OCI-LY3 (cell line): Measurements from ENCODE around the gene SERPINF2.

Source experiments
- H2AFZ ChIP-seq: fragments of 200-600, 300-600 bp; shearing (Covaris generic); 2 replicates; pipeline ENCODE4 v1.6.0; 2014; ENCODE audit warnings: antibody characterized with exemption, low read depth, low read length
- H3K27ac ChIP-seq: fragments of 200-600, 300-600 bp; sonication (generic); 2 replicates; pipeline ENCODE4 v1.5.1; 2014; ENCODE audit warnings: mild to moderate bottlenecking, low read length, moderate library complexity, mixed read lengths
- H3K27me3 ChIP-seq: fragments of 200-600, 300-600 bp; sonication (generic); 2 replicates; pipeline ENCODE4 v1.6.1; 2014; ENCODE audit warnings: low read depth, low read length, mixed read lengths
- H3K36me3 ChIP-seq: fragments of 200-600, 300-600 bp; sonication (generic); replicated peaks from 2 replicates; pipeline ENCODE3; 2014; ENCODE audit warnings: low read depth, low read length, mixed read lengths
- H3K4me1 ChIP-seq: fragments of 300-600, 200-600 bp; sonication (generic); 2 replicates; pipeline ENCODE4 v1.6.1; 2014; ENCODE audit warnings: low read length, mixed read lengths
- H3K4me2 ChIP-seq: fragments of 200-600, 300-600 bp; sonication (generic); 2 replicates; pipeline ENCODE4 v1.6.1; 2014; ENCODE audit warnings: low read length, mixed read lengths
- H3K4me3 ChIP-seq: fragments of 300-600, 200-600 bp; sonication (generic); 2 replicates; pipeline ENCODE4 v1.5.1; 2014; ENCODE audit warnings: antibody characterized with exemption, mild to moderate bottlenecking, low read length, moderate library complexity
- H3K79me2 ChIP-seq: fragments of 300-600, 200-600 bp; shearing (Covaris generic); 2 replicates; pipeline ENCODE4 v1.6.1; 2014; ENCODE audit warnings: mild to moderate bottlenecking, low read length, mixed read lengths
- H3K9ac ChIP-seq: fragments of 300-600, 200-600 bp; shearing (Covaris generic); 2 replicates; pipeline ENCODE4 v1.6.0; 2014; ENCODE audit warnings: mild to moderate bottlenecking, low read length, moderate library complexity
- H3K9me3 ChIP-seq: fragments of 200-600, 300-600 bp; shearing (Covaris generic); 2 replicates; pipeline ENCODE4 v1.6.1; 2014; ENCODE audit warnings: low read length, mixed read lengths; ENCODE audit not compliant: insufficient read depth
- H4K20me1 ChIP-seq: fragments of 200-600, 300-600 bp; sonication (generic); 2 replicates; pipeline ENCODE4 v1.6.1; 2016; ENCODE audit warnings: low read length, mixed read lengths; ENCODE audit not compliant: insufficient read depth
- EZH2phosphoT487 ChIP-seq: fragments of 200-600 bp; shearing (Covaris generic); IDR thresholded peaks from 2 replicates; pipeline ENCODE4 v1.6.1; 2018; ENCODE audit warnings: antibody characterized with exemption, mixed run types, low read depth
- TF ChIP-seq, protein P1 (sequence below): fragments of 200-600, 300-600 bp; sonication (generic); IDR thresholded peaks from 2 replicates; pipeline ENCODE4 v1.5.1; 2014; ENCODE audit warnings: antibody characterized with exemption, low read length, low read depth

SERPINF2 gene

DNA sequence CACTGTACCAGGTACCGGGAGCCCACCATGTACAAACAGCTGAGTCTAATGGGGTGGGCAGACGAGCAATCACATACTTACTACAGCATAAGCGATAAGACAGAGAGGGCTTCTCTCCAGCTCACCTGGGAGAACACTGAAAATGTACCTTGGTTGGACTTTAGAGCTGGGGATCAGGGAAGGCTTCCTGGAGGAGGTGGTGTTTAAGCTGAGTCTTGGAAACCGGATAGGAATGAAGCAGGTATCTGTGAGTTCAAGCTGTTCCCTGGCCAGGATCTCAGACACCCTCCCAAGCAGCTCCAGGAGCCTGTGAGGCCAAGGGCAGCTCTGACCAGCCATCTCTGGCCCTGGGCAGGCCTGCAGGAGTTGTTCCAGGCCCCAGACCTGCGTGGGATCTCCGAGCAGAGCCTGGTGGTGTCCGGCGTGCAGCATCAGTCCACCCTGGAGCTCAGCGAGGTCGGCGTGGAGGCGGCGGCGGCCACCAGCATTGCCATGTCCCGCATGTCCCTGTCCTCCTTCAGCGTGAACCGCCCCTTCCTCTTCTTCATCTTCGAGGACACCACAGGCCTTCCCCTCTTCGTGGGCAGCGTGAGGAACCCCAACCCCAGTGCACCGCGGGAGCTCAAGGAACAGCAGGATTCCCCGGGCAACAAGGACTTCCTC is 11.2 kb downstream of the SERPINF2 start:
- H3K27ac ChIP-seq = no peak overlapping the region
- no peaks in the 10 kb centered on the region for H3K27me3 ChIP-seq
- H3K79me2 ChIP-seq = no peaks in the 10 kb centered on the region
- H2AFZ ChIP-seq = no peak overlapping the region
- no peak overlapping the region for H3K4me3 ChIP-seq
- H3K4me1 ChIP-seq = peaks cover 15% of the 10 kb centered on the region
- TF ChIP-seq, protein P1, sequence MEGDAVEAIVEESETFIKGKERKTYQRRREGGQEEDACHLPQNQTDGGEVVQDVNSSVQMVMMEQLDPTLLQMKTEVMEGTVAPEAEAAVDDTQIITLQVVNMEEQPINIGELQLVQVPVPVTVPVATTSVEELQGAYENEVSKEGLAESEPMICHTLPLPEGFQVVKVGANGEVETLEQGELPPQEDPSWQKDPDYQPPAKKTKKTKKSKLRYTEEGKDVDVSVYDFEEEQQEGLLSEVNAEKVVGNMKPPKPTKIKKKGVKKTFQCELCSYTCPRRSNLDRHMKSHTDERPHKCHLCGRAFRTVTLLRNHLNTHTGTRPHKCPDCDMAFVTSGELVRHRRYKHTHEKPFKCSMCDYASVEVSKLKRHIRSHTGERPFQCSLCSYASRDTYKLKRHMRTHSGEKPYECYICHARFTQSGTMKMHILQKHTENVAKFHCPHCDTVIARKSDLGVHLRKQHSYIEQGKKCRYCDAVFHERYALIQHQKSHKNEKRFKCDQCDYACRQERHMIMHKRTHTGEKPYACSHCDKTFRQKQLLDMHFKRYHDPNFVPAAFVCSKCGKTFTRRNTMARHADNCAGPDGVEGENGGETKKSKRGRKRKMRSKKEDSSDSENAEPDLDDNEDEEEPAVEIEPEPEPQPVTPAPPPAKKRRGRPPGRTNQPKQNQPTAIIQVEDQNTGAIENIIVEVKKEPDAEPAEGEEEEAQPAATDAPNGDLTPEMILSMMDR = no peak
- TF ChIP-seq EZH2phosphoT487 = no peak
- no peak overlapping the region for H3K9ac ChIP-seq
- H4K20me1 ChIP-seq = no peaks in the 10 kb centered on the region
- H3K4me2 ChIP-seq = no peak overlapping the region
- no peaks in the 10 kb centered on the region for H3K9me3 ChIP-seq
- H3K36me3 ChIP-seq = no peaks in the 10 kb centered on the region

DNA sequence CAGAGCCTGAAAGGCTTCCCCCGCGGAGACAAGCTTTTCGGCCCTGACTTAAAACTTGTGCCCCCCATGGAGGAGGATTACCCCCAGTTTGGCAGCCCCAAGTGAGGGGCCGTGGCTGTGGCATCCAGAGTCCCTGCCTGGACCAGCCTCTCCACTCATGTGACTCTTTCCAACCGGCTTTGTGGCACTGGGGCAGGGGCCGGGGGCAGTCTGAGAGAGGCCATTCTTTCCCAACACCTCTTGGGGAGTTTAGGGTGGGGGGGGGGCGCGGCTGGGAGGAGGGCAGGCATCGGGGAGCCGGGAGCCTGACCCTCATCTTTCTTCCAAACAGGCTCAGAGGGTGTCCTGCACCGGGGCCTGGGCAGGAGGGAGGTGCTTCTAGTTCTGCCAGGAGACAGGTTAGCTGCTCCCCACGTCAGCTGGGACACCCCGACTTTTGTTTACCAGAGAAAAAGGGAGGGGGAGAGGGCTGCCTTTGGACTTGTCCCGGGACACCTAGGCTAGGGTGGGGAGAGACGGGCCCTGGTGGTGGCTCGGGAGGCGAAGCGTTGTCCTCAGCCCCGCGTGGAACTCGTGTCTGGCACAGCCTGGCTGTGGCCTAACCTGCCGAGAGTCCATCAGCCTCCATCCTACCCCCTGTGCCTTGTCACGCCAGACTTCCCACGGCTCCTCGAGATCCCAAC is 11.9 kb downstream of the SERPINF2 start:
- H3K4me1 ChIP-seq = peaks cover 15% of the 10 kb centered on the region
- no peak overlapping the region for H3K4me2 ChIP-seq
- H3K79me2 ChIP-seq = no peaks in the 10 kb centered on the region
- no peaks in the 10 kb centered on the region for H3K9me3 ChIP-seq
- H4K20me1 ChIP-seq = no peaks in the 10 kb centered on the region
- no peak overlapping the region for H3K9ac ChIP-seq
- no peaks in the 10 kb centered on the region for H3K27me3 ChIP-seq
- H2AFZ ChIP-seq = no peak overlapping the region
- H3K36me3 ChIP-seq = no peaks in the 10 kb centered on the region
- TF ChIP-seq, protein P1 = no peak
- TF ChIP-seq EZH2phosphoT487 = no peak
- no peak overlapping the region for H3K4me3 ChIP-seq
- H3K27ac ChIP-seq = no peak overlapping the region

DNA sequence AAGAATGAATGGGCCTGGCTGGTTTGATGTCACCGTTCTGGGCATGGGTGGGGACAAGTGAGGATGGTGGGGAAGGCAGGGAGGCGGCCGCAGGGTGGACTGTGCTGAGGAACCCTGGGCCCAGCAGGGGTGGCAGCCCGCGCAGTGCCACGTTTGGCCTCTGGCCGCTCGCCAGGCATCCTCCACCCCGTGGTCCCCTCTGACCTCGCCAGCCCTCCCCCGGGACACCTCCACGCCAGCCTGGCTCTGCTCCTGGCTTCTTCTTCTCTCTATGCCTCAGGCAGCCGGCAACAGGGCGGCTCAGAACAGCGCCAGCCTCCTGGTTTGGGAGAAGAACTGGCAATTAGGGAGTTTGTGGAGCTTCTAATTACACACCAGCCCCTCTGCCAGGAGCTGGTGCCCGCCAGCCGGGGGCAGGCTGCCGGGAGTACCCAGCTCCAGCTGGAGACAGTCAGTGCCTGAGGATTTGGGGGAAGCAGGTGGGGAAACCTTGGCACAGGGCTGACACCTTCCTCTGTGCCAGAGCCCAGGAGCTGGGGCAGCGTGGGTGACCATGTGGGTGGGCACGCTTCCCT is 12.7 kb downstream of the SERPINF2 start:
- no peak overlapping the region for H3K27ac ChIP-seq
- TF ChIP-seq, protein P1 = no peak
- no peak overlapping the region for H3K4me3 ChIP-seq
- no peak overlapping the region for H3K4me2 ChIP-seq
- H3K4me1 ChIP-seq = peaks cover 15% of the 10 kb centered on the region
- H3K79me2 ChIP-seq = no peaks in the 10 kb centered on the region
- no peak overlapping the region for H3K9ac ChIP-seq
- no peaks in the 10 kb centered on the region for H3K27me3 ChIP-seq
- H4K20me1 ChIP-seq = no peaks in the 10 kb centered on the region
- no peaks in the 10 kb centered on the region for H3K36me3 ChIP-seq
- no peak overlapping the region for H2AFZ ChIP-seq
- no peaks in the 10 kb centered on the region for H3K9me3 ChIP-seq

DNA sequence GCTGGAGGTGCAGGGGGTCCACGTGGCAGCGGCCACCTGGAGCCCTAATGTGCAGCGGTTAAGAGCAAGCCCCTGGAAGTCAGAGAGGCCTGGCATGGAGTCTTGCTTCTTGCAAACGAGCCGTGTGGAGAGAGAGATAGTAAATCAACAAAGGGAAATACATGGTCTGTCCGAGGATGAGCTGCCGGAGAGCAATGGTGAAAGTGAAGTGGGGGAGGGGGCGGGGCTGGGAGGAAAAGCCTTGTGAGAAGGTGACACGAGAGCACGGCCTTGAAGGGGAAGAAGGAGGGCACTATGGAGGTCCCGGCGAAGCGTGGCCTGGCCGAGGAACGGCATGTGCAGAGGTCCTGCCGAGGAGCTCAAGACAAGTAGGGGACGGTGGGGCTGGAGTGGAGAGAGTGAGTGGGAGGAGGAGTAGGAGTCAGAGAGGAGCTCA is 13.2 kb downstream of the SERPINF2 start:
- Histone ChIP-seq H3K27me3 (no peaks in the 10 kb centered on the region), H3K79me2 (no peaks in the 10 kb centered on the region), H3K4me2 (no peak overlapping the region), H3K4me3 (no peak overlapping the region), H3K27ac (no peak overlapping the region), H3K4me1 (peaks cover 15% of the 10 kb centered on the region), H3K36me3 (no peaks in the 10 kb centered on the region), H3K9ac (no peak overlapping the region), H4K20me1 (no peaks in the 10 kb centered on the region), H3K9me3 (no peaks in the 10 kb centered on the region), H2AFZ (no peak overlapping the region)
- TF ChIP-seq, protein P1 = no peak
- TF ChIP-seq EZH2phosphoT487 = no peak
